ENCODE data around the gene NBEAL2. TPM values are rescaled to one million over a fixed set of nuclear protein-coding genes. Genes with fewer than 3 reads are reported as not detected.
"Not testable (repeated sequence)": the region's sequence is repeated elsewhere in the genome, so short reads cannot be mapped to it uniquely, and the experiment has no call there.

The NBEAL2 gene
- total and polyA plus RNA-seq, 5 donors from 2014 or later = 4.7 to 429 (median 10.1) TPM

DNA sequence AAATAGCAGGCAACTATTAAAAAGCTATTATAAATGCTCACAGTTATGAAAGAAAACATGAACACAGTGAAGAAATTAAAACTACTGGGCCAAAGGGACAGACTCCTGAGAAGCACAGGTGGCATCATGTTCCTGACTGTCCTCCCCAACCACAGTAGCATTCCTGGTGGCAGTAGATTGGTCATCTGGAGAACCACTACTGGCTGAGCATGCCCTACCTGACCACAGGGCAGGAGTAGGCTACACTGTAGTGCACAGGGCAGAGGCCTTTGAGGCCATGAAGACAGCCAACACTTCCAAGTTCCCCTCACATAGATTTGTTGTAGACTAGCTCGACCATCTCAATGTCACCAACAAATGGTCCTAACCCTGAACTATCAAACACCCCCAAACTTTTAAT is 49.2 kb downstream of the NBEAL2 start:
- H3K9me3 ChIP-seq (ENCODE audit: control insufficient read depth in 2 of 2, low read length in 2 of 2) = no peaks in the 10 kb centered on the region
- no peak for ATAC-seq (ENCODE audit: low read depth in 2 of 2)
- H3K27me3 ChIP-seq (ENCODE audit: control insufficient read depth, insufficient read depth, low read length) = no peaks in the 10 kb centered on the region
- Mint-ChIP-seq H3K9me3 (peaks cover 0 to 2% (median 0%) of the 10 kb centered on the region in 7 donors), H3K27ac (peak overlapping the region in 2 of 3 donors; percentile 6 to 11), H3K27me3 (no peaks in the 10 kb centered on the region), H3K4me1 (peaks cover 34 to 49% (median 41%) of the 10 kb centered on the region in 4 donors), H3K4me3 (no peak overlapping the region), H3K36me3 (peaks cover 20% of the 10 kb centered on the region)
- H3K36me3 ChIP-seq (ENCODE audit: control insufficient read depth, insufficient read depth, low read length) = peaks cover 16% of the 10 kb centered on the region
- DNase-seq = no peak
- no peak overlapping the region for H3K27ac ChIP-seq (ENCODE audit: insufficient read depth, low read length, poor library complexity, severe bottlenecking)
- no peak overlapping the region for H3K4me3 ChIP-seq (ENCODE audit: low read depth, low read length)
- H3K4me1 ChIP-seq (ENCODE audit: control insufficient read depth, insufficient read depth, low read length, poor library complexity, severe bottlenecking) = peaks cover 12% of the 10 kb centered on the region

DNA sequence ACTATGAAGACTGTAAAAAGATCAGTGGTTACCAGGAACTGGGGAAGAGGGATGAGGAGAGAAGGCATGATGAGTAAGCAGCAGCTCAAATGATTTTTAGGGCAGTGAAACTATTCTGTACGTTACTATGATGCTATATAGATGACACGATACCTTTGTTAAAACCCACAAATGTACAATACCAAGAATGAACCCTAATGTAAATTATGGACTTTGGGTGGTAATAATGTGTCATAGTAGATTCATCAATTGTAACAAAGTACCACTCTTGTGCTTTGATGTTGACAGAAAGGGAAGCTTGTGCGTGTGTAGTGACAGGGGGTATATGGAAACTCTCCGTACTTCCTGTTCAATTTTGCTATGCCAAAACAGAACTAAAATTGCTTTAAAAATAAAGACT is 51.6 kb downstream of the NBEAL2 start:
- H3K4me3 ChIP-seq (ENCODE audit: low read depth, low read length); H3K27me3 ChIP-seq (ENCODE audit: control insufficient read depth, insufficient read depth, low read length); H3K27me3 Mint-ChIP-seq; H3K9me3 Mint-ChIP-seq; H3K9me3 ChIP-seq (ENCODE audit: control insufficient read depth in 2 of 2, low read length in 2 of 2): not testable (repeated sequence)
- peaks cover 33% of the 10 kb centered on the region for H3K36me3 Mint-ChIP-seq
- Histone ChIP-seq H3K36me3 (ENCODE audit: control insufficient read depth, insufficient read depth, low read length) (peaks cover 38% of the 10 kb centered on the region), H3K4me1 (ENCODE audit: control insufficient read depth, insufficient read depth, low read length, poor library complexity, severe bottlenecking) (peaks cover 12% of the 10 kb centered on the region), H3K27ac (ENCODE audit: insufficient read depth, low read length, poor library complexity, severe bottlenecking) (peak overlapping the region; percentile 69)
- peak overlapping the region in 3 of 4 donors; percentile 17 to 70 (median 33) for H3K4me3 Mint-ChIP-seq
- H3K27ac Mint-ChIP-seq = peak overlapping the region; percentile 75 to 93 (median 83)
- DNase-seq = peak in 2 of 3 donors; percentile 55 to 63
- peaks cover 17 to 40% (median 27%) of the 10 kb centered on the region in 4 donors for H3K4me1 Mint-ChIP-seq
- peak; percentile 63 to 73 for ATAC-seq (ENCODE audit: low read depth in 2 of 2)

DNA sequence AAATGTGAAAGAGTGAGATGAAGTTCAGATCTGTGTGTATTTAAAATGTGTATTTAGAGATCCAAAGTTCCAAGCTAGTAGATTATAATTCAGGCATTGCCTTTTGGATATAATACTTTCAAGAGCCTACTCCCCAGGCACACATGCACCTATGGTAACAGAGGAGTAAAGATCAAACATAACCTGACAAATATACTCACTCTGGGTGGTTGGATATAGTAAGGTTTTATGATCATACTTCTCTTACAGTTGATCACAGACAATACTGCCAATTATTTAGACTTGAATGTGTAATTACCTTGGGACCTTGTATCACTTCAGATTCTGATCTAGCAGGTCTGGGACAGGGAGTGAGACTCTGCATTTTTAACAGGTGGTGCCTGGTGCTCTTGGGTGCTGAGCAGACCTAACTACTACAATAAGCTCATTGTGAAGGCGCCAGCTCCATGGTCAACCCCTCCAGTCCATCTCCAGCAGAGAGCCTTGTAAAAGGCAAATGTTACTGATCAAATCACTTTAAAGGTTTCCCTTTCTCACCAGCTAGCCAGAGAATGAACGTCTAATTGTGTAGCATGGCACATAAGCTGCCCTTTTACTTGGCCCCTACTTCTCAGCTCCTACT is 55.5 kb downstream of the NBEAL2 start:
- DNase-seq = no peak
- peaks cover 42% of the 10 kb centered on the region for H3K36me3 ChIP-seq (ENCODE audit: control insufficient read depth, insufficient read depth, low read length)
- Mint-ChIP-seq H3K36me3 (peaks cover 35% of the 10 kb centered on the region), H3K4me1 (peaks cover 30 to 53% (median 36%) of the 10 kb centered on the region in 4 donors), H3K27ac (peak overlapping the region; percentile 33 to 65 (median 59)), H3K9me3 (peaks cover 0 to 4% (median 0%) of the 10 kb centered on the region in 7 donors), H3K27me3 (no peaks in the 10 kb centered on the region), H3K4me3 (peak overlapping the region in 1 of 4 donors; percentile 11)
- no peak for ATAC-seq (ENCODE audit: low read depth in 2 of 2)
- no peaks in the 10 kb centered on the region for H3K27me3 ChIP-seq (ENCODE audit: control insufficient read depth, insufficient read depth, low read length)
- no peak overlapping the region for H3K4me3 ChIP-seq (ENCODE audit: low read depth, low read length)
- no peaks in the 10 kb centered on the region for H3K9me3 ChIP-seq (ENCODE audit: control insufficient read depth in 2 of 2, low read length in 2 of 2)
- peaks cover 25% of the 10 kb centered on the region for H3K4me1 ChIP-seq (ENCODE audit: control insufficient read depth, insufficient read depth, low read length, poor library complexity, severe bottlenecking)
- H3K27ac ChIP-seq (ENCODE audit: insufficient read depth, low read length, poor library complexity, severe bottlenecking) = no peak overlapping the region

DNA sequence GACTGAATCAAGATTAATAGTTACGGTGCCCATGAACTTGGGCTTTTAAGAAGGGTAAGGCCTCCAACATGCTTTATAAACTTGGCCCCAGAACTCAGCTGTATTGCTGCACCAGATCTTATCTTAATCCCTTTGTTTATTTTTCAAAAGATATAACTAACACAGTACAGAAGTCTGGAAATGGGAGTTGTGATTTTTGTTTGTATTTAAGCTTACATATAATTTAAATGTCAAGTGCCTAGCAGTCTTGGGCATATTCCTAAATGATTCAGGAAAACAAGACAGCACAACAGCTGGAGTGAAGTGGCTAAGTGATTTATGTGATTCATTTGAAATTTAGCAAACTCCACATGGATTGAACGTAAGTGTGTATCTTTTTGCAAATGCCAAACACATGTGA is 56.2 kb downstream of the NBEAL2 start:
- H3K27ac ChIP-seq (ENCODE audit: insufficient read depth, low read length, poor library complexity, severe bottlenecking) = no peak overlapping the region
- no peaks in the 10 kb centered on the region for H3K27me3 ChIP-seq (ENCODE audit: control insufficient read depth, insufficient read depth, low read length)
- H3K9me3 ChIP-seq (ENCODE audit: control insufficient read depth in 2 of 2, low read length in 2 of 2) = no peaks in the 10 kb centered on the region
- H3K27me3 Mint-ChIP-seq = no peaks in the 10 kb centered on the region
- peaks cover 0 to 4% (median 0%) of the 10 kb centered on the region in 7 donors for H3K9me3 Mint-ChIP-seq
- peak overlapping the region in 2 of 3 donors; percentile 57 to 65 for H3K27ac Mint-ChIP-seq
- peaks cover 38% of the 10 kb centered on the region for H3K36me3 Mint-ChIP-seq
- no peak for ATAC-seq (ENCODE audit: low read depth in 2 of 2)
- peaks cover 21% of the 10 kb centered on the region for H3K4me1 ChIP-seq (ENCODE audit: control insufficient read depth, insufficient read depth, low read length, poor library complexity, severe bottlenecking)
- H3K36me3 ChIP-seq (ENCODE audit: control insufficient read depth, insufficient read depth, low read length) = peaks cover 49% of the 10 kb centered on the region
- no peak overlapping the region for H3K4me3 ChIP-seq (ENCODE audit: low read depth, low read length)
- peaks cover 30 to 52% (median 38%) of the 10 kb centered on the region in 4 donors for H3K4me1 Mint-ChIP-seq
- peak overlapping the region in 1 of 4 donors; percentile 11 for H3K4me3 Mint-ChIP-seq
- no peak for DNase-seq

DNA sequence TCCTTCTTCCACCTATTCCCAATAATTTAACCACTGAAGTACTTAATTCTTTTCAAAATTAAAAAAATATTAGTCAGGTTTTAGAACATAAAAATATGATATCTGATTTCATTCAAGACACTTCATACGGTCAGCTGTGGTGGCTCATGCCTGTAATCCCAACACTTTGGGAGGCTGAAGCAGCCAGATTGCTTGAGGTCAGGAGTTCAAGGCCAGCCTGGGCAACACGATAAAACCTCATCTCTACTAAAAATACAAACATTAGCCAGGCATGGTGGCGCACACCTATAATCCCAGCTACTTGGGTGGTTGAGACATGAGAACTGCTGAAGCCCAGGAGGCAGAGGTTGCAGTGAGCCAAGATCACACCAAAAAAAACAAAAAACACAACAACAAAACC is 56.7 kb downstream of the NBEAL2 start:
- peaks cover 54% of the 10 kb centered on the region for H3K36me3 ChIP-seq (ENCODE audit: control insufficient read depth, insufficient read depth, low read length)
- H3K4me1 ChIP-seq (ENCODE audit: control insufficient read depth, insufficient read depth, low read length, poor library complexity, severe bottlenecking) = peaks cover 19% of the 10 kb centered on the region
- H3K36me3 Mint-ChIP-seq = peaks cover 42% of the 10 kb centered on the region
- DNase-seq (no peak), ATAC-seq (ENCODE audit: low read depth in 2 of 2) (no peak)
- peak overlapping the region in 1 of 4 donors; percentile 64 for H3K4me3 Mint-ChIP-seq
- H3K27me3 ChIP-seq (ENCODE audit: control insufficient read depth, insufficient read depth, low read length) = no peaks in the 10 kb centered on the region
- H3K27ac ChIP-seq (ENCODE audit: insufficient read depth, low read length, poor library complexity, severe bottlenecking) = no peak overlapping the region
- H3K4me1 Mint-ChIP-seq = peaks cover 25 to 47% (median 34%) of the 10 kb centered on the region in 4 donors
- peaks cover 0 to 4% (median 0%) of the 10 kb centered on the region in 7 donors for H3K9me3 Mint-ChIP-seq
- no peaks in the 10 kb centered on the region for H3K9me3 ChIP-seq (ENCODE audit: control insufficient read depth in 2 of 2, low read length in 2 of 2)
- H3K27ac Mint-ChIP-seq = peak overlapping the region; percentile 60 to 98 (median 78)
- H3K27me3 Mint-ChIP-seq = no peaks in the 10 kb centered on the region
- H3K4me3 ChIP-seq (ENCODE audit: low read depth, low read length) = no peak overlapping the region

DNA sequence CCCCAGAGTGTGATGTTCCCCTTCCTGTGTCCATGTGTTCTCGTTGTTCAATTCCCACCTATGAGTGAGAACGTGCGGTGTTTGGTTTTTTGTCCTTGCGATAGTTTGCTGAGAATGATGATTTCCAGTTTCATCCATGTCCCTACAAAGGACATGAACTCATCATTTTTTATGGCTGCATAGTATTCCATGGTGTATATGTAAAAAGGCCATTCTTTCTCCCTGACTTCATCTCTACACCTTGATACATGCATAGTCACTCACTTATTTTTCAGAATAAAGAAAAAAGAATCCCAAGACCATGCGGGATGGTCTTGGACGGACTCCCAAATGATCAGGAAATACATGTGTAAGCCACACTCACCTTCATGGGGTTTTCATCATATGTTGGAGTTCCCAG is 57.8 kb downstream of the NBEAL2 start:
- Histone ChIP-seq H3K27ac (ENCODE audit: insufficient read depth, low read length, poor library complexity, severe bottlenecking) (peak overlapping the region; percentile 69), H3K36me3 (ENCODE audit: control insufficient read depth, insufficient read depth, low read length) (peaks cover 62% of the 10 kb centered on the region), H3K4me3 (ENCODE audit: low read depth, low read length) (peak overlapping the region; percentile 55), H3K4me1 (ENCODE audit: control insufficient read depth, insufficient read depth, low read length, poor library complexity, severe bottlenecking) (peaks cover 14% of the 10 kb centered on the region)
- ATAC-seq (ENCODE audit: low read depth in 2 of 2); DNase-seq; H3K9me3 Mint-ChIP-seq; H3K9me3 ChIP-seq (ENCODE audit: control insufficient read depth in 2 of 2, low read length in 2 of 2); H3K27me3 ChIP-seq (ENCODE audit: control insufficient read depth, insufficient read depth, low read length); H3K27me3 Mint-ChIP-seq: not testable (repeated sequence)
- Mint-ChIP-seq H3K36me3 (peaks cover 45% of the 10 kb centered on the region), H3K4me1 (peaks cover 20 to 37% (median 25%) of the 10 kb centered on the region in 4 donors), H3K27ac (peak overlapping the region; percentile 98), H3K4me3 (peak overlapping the region; percentile 0 to 69 (median 58))

DNA sequence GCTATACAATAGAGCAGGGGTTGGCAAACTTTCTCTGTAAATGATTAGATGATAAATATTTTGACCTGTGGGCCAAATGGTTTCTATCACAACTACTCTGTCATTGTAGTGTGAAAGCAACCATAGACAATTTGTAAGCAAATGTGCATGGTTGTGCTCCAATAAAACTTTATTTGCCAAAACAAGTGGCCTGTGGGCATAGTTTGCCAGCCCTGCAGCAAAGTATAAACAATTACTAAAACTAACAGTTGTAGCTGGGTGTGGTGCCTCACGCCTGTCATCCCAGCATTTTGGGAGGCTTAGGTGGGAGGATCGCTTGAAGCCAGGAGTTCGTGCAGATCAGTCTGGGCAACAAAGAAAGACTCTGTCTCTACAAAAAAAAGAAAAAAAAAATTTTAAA is 61.6 kb downstream of the NBEAL2 start:
- DNase-seq = no peak
- peaks cover 0 to 4% (median 0%) of the 10 kb centered on the region in 7 donors for H3K9me3 Mint-ChIP-seq
- peaks cover 20 to 32% (median 24%) of the 10 kb centered on the region in 4 donors for H3K4me1 Mint-ChIP-seq
- no peaks in the 10 kb centered on the region for H3K27me3 ChIP-seq (ENCODE audit: control insufficient read depth, insufficient read depth, low read length)
- H3K9me3 ChIP-seq (ENCODE audit: control insufficient read depth in 2 of 2, low read length in 2 of 2) = no peaks in the 10 kb centered on the region
- H3K27ac Mint-ChIP-seq = peak overlapping the region in 2 of 3 donors; percentile 52 to 85
- no peak for ATAC-seq (ENCODE audit: low read depth in 2 of 2)
- H3K4me1 ChIP-seq (ENCODE audit: control insufficient read depth, insufficient read depth, low read length, poor library complexity, severe bottlenecking) = peaks cover 14% of the 10 kb centered on the region
- no peak overlapping the region for H3K4me3 Mint-ChIP-seq
- H3K36me3 ChIP-seq (ENCODE audit: control insufficient read depth, insufficient read depth, low read length) = peaks cover 61% of the 10 kb centered on the region
- H3K27me3 Mint-ChIP-seq = no peaks in the 10 kb centered on the region
- H3K27ac ChIP-seq (ENCODE audit: insufficient read depth, low read length, poor library complexity, severe bottlenecking) = no peak overlapping the region
- no peak overlapping the region for H3K4me3 ChIP-seq (ENCODE audit: low read depth, low read length)
- peaks cover 41% of the 10 kb centered on the region for H3K36me3 Mint-ChIP-seq

Measured in CD4-positive, CD25-positive, alpha-beta regulatory T cell (primary cell).